Thyroid gland (tissue), 4 donors: ENCODE measurements around the gene CALU.

Experiments
- POLR2A ChIP-seq, 2 donors: fragments of 450-650 bp; IDR thresholded peaks; one replicate each; pipeline ENCODE4 v1.6.1; 2017; ENCODE audit warnings: antibody characterized with exemption in 2 of 2, mild to moderate bottlenecking in 2 of 2, moderate library complexity in 1 of 2
- TF ChIP-seq, protein P1 (sequence below), 6 experiments: fragments of 200-600 bp in 3 of 6; fragments of 450-650 bp in 3 of 6; sonication (generic) in 3 of 6; IDR thresholded peaks; one replicate each; pipeline ENCODE4 v1.5.1; 2016 to 2019; ENCODE audit warnings: antibody characterized with exemption in 6 of 6, mild to moderate bottlenecking in 2 of 6, inconsistent platforms in 1 of 6, moderate library complexity in 1 of 6

DNA sequence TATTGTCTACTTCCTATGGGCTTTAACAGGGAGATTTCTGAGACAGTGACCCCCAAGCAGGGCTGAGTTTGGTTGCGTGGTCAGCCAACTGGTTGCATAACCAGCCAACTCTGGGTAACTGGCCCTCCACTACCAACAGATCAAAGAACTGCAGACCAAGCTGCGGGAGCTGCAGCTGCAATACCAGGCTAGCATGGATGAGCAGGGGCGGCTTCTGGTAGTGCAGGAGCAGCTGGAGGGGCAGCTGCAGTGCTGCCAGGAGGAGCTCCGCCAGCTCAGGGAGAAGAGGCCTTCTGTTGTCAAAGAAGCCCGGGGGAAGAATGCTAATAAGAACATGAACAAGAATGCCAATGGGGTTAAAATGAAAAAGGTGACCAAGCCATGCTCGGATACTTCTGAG lies 75.3 kb downstream of the CALU start:
- TF ChIP-seq, protein P1, sequence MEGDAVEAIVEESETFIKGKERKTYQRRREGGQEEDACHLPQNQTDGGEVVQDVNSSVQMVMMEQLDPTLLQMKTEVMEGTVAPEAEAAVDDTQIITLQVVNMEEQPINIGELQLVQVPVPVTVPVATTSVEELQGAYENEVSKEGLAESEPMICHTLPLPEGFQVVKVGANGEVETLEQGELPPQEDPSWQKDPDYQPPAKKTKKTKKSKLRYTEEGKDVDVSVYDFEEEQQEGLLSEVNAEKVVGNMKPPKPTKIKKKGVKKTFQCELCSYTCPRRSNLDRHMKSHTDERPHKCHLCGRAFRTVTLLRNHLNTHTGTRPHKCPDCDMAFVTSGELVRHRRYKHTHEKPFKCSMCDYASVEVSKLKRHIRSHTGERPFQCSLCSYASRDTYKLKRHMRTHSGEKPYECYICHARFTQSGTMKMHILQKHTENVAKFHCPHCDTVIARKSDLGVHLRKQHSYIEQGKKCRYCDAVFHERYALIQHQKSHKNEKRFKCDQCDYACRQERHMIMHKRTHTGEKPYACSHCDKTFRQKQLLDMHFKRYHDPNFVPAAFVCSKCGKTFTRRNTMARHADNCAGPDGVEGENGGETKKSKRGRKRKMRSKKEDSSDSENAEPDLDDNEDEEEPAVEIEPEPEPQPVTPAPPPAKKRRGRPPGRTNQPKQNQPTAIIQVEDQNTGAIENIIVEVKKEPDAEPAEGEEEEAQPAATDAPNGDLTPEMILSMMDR (IDR thresholded peaks at IDR 0.05): no peak
- no peak for TF ChIP-seq POLR2A (IDR thresholded peaks at IDR 0.05)
